GM18505 (cell line): ENCODE data around the gene SPAG9.
"Not testable (repeated sequence)": the region's sequence is repeated elsewhere in the genome, so short reads cannot be mapped to it uniquely, and the experiment has no call there.

Source experiments
- ATAC-seq: cut with Tn5 transposase; IDR thresholded peaks from one replicate; pipeline ENCODE4 v1.9.1; 2021; ENCODE audit not compliant: unreplicated experiment
- POLR2A ChIP-seq: IDR thresholded peaks from 4 replicates; pipeline ENCODE4 v1.6.1; 2011; ENCODE audit warnings: borderline replicate concordance; ENCODE audit not compliant: insufficient read depth, insufficient read length; ENCODE audit errors: extremely low read depth

SPAG9 gene

DNA sequence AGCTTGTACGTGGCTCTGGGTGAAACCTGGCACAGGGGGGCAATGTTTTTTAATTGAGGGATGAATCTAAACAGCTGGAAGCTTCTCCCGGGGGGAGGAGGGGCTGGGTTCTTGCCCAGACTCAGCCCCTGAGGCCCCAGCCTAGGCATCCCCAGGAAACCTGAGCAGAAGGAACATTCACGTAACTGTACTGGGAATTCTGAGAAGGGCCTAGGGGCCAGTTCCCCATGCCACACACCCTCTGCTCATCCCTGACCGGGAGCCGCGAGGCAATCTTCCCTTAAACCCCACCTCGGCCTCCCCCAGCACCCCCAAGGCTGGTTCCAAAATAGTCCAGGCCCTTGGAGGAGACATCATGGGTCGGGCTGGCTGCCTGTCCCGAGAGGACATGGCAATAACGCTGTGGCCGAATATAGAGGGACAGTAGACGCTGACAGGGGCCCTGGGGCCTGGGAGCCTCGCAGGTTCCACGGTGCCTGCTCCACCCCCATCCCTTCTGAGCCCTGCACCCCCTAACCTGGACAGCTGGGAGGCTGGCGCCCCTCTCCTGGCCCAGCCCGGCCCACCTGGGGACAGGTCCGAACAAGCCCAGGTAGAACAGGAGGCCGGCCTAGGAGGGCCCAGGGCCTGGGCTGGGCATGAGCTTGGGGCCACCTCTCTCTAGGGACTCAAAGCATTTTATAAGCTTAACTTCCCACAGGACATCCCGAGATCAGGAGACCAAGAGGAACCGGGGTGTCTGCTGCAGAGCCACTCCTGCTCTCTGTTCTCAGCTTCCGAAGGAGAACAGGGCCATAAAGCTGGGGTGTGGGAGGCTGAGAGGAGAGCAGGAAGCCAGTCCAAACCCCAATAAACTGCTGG is 171.3 kb downstream of the SPAG9 start:
- no peak for ATAC-seq
- no peak for TF ChIP-seq POLR2A

- TF ChIP-seq POLR2A, result no peak
- no peak for ATAC-seq
These were observed 172.0 kb downstream of the SPAG9 start for GRCh38 chr17:50948711-50949110.

DNA sequence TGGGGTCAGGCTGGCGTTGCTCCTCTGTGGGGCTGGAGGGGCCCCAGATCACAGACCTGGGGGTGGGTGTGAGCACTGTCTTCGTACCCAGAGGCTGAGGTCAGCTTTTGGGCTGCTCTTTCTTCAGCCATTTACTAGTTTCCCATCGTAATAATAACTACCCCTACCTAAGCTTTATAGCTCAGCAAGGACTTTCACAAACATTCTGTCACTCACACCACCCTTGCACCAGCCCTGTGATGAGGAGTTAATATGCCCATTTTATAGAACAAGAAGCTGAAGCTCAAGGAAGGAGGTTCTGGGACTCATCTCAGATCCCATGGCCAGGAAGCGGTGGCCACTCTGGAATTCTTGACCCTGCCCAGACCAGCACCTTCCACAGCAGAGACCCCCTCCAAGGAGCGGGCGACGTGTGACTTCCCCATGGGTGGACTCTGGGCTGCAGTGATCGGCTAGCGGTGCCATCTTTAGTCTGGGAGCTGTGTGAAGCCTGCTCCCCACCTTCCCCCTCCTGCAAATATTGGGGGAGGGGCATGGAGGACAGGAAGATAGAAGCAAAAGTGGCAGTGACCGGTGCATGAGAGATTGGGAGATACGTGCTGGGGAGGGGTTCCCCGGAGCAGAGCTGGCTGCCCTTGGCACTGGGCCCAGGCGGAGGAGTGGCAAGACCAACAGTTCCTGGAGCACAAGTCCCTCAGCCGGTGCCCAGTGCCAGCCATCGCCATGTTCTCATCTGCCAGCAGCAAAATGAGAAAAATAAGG is 172.7 kb downstream of the SPAG9 start:
- ATAC-seq, result no peak
- no peak for TF ChIP-seq POLR2A

- ATAC-seq, result no peak
These were observed 173.5 kb downstream of the SPAG9 start for GRCh38 chr17:50946891-50947781.

DNA sequence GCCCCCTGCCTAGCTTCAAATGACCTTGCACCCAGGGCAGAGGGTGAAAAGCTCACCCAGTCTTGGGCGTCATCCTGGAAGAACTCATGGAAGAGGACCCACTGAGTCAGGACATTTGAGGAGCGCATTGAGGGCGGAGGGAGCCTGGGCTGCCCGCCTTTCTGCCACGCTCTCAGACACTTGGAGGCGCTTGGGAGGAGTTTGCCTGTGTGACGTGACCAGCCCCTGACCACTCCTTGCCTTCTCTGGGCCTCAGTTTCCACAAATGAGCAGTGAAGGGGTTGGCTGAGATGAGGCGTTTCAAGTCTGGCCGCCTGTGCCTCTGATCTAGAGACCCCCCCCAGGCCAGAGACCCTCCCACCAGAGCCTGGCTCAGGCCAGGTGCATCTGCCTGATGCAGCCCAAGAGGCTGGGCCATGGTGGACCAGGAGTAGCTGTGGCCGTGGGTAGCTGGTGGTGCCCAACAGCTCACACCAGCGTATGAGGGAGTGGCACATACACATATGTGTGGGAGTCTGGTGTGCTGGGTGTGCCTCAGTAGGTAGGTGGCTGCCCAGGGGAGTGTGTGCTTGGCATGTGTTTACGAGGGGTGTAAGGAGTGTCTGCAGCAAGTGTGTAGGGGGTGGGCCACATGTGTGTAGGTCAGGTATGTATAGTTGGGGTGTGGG is 174.3 kb downstream of the SPAG9 start:
- no peak for TF ChIP-seq POLR2A
- no peak for ATAC-seq

More at GRCh38 chr17:50946891-50947781, 173.5 kb downstream of the SPAG9 start:
- no peak for TF ChIP-seq POLR2A

- TF ChIP-seq POLR2A, result no peak
- ATAC-seq, result no peak
These were observed 174.9 kb downstream of the SPAG9 start for GRCh38 chr17:50945779-50946222.

- TF ChIP-seq POLR2A, result no peak
- no peak for ATAC-seq
These were observed 175.6 kb downstream of the SPAG9 start for GRCh38 chr17:50944902-50945720.

DNA sequence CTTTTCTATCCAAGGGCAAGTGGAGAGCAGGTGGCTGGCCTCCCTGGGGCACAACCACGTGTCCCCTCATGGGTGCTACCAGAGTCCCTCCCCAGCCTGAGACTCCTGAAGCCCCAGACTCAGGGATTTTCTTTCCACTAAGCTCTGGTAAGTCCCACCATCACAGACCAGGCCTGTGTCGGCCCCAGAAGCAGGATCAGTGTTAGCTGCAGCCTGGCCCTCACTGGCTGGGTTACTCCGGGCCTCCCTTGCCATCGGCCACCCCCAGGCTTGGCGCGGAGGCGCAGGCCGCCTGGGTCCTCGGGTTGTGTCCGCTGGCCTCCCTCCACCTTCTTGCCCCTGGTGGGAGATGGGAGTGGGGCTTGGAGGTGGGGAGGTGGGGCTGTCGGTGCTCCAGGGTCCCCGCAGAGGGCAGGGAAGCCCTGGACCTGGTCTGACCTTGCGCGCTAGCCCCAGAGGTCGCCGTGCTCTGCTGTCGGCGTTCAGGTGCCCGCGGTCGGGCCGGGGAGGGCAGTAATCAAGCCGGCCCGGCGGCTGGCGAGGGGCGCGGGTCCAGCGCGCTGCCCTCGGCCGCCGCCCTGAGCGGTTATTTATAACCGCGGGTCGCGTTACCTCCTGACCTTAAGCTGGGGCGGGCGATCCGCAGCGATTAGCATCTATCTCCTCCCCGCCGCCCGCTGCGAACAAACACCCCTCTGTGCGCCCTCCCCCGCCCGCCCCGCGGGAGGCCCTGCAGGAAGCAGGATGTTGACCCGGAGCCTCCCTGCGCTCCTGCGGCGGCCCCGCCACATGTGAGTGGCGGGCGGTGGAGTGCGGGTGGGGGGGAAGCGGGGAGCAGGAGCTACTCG is 176.4 kb downstream of the SPAG9 start:
- no peak for ATAC-seq
- peak; percentile 29 for TF ChIP-seq POLR2A

DNA sequence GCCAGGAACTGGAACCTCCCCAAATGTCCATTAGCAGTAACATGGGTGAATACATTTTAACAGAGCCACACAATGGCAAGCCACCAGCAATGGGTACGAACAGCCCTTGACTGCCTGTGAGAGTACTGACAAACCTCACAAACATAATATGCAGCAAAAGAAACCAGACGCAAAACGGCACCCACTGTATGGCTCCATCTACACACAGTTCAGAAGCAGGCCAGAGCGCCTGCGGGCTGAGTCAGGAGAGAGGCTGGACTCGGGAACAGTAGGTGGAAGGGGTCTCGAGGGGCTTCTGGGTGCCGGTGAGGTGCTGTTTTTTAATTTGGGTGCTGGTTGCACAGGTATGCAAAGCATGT is 177.1 kb downstream of the SPAG9 start:
- no peak for ATAC-seq
- no peak for TF ChIP-seq POLR2A

- ATAC-seq, result not testable (repeated sequence)
These were observed 179.0 kb downstream of the SPAG9 start for GRCh38 chr17:50941676-50942048.
